HepG2 (cell line): Measurements from ENCODE around the gene ACOXL. TPM values are rescaled to one million over a fixed set of nuclear protein-coding genes. Genes with fewer than 3 reads are reported as not detected.

Experiments
- ATAC-seq: fragments of 200-7000 bp; cut with Tn5 transposase; 3 replicates; pipeline ENCODE4 v1.9.1; 2020; ENCODE audit warnings: mild to moderate bottlenecking, moderate library complexity
- BruUV-seq: library from RNA; stranded (reverse); fragments of 400-500 nt; replicated peaks from 2 replicates; lab custom pipeline; 2021; lab: Mats Ljungman, UMichigan
- CTCF ChIA-PET: fragments of 300-600 bp; formaldehyde crosslinking; extraction: SDS; loops from one replicate; lab custom pipeline; 2021; ENCODE audit warnings: low total read pairs, inconsistent platforms, low intra/inter-chr PET ratio; lab: Yijun Ruan, JAX
- POLR2A ChIA-PET: fragments of 350-600 bp; sonication (Branson Sonifier 250); formaldehyde crosslinking; loops from one replicate; lab custom pipeline; 2020; ENCODE audit warnings: antibody characterized with exemption, inconsistent platforms; lab: Yijun Ruan, JAX
- DNase-seq: peaks from one replicate; pipeline ENCODE4 v3.0.0-alpha.2; 2015; ENCODE audit warnings: low spot score
- FAIRE-seq: peaks from 3 replicates; lab custom pipeline; 2011; peaks lifted over from hg19 to GRCh38; lab: Jason Lieb, UNC
- H2AFZ ChIP-seq: one replicate; pipeline ENCODE4 v1.6.1; 2011; ENCODE audit warnings: low read length, inconsistent platforms
- H3K27ac ChIP-seq: fragments of 300-600 bp; 3 replicates; pipeline ENCODE4 v1.8.0; 2011; ENCODE audit warnings: mixed run types, mild to moderate bottlenecking, mixed read lengths, low read length, inconsistent platforms; ENCODE audit not compliant: insufficient read depth; ENCODE audit errors: extremely low read length
- H3K27me3 ChIP-seq, 2 experiments: fragments of 200-600 bp in 1 of 2; 2 replicates in 1 of 2; 3 replicates in 1 of 2; pipeline versions ENCODE4 v1.6.0 to v1.8.0; 2011; ENCODE audit warnings: low read length in 2 of 2, mild to moderate bottlenecking in 2 of 2, moderate library complexity in 2 of 2, inconsistent platforms in 1 of 2; ENCODE audit not compliant: insufficient read depth in 2 of 2, control insufficient read depth in 1 of 2
- H3K36me3 ChIP-seq, 2 experiments: fragments of 200-600 bp in 1 of 2; replicated peaks in 1 of 2; 2 replicates in 1 of 2; 3 replicates in 1 of 2; pipeline versions ENCODE4 v1.5.1 to v1.8.0; 2011; ENCODE audit warnings: low read length in 2 of 2, inconsistent platforms in 1 of 2; ENCODE audit not compliant: insufficient read depth in 2 of 2, control insufficient read depth in 1 of 2
- H3K4me1 ChIP-seq: 2 replicates; pipeline ENCODE4 v1.5.1; 2012; ENCODE audit warnings: low read length, inconsistent platforms; ENCODE audit not compliant: insufficient read depth
- H3K4me2 ChIP-seq: 2 replicates; pipeline ENCODE4 v1.6.0; 2011; ENCODE audit warnings: low read depth, low read length, inconsistent platforms
- H3K4me3 ChIP-seq, 3 experiments: fragments of 200-600 bp in 1 of 3; sonication (generic), shearing (Covaris generic) in 1 of 3; replicated peaks in 1 of 3; 2 replicates each; pipeline ENCODE4 v1.5.1; 2011 to 2016; ENCODE audit warnings: low read length in 3 of 3, inconsistent platforms in 2 of 3, low read depth in 2 of 3, mild to moderate bottlenecking in 2 of 3, control low read depth in 1 of 3, mixed read lengths in 1 of 3; ENCODE audit not compliant: insufficient read depth in 1 of 3
- H3K79me2 ChIP-seq: one replicate; pipeline ENCODE4 v1.6.1; 2011; ENCODE audit warnings: low read length, inconsistent platforms; ENCODE audit not compliant: insufficient read depth
- H3K9ac ChIP-seq: 2 replicates; pipeline ENCODE4 v1.6.0; 2011; ENCODE audit warnings: mild to moderate bottlenecking, low read depth, low read length, inconsistent platforms; ENCODE audit not compliant: insufficient read depth
- H3K9me3 ChIP-seq: 2 replicates; pipeline ENCODE4 v1.5.1; 2012; ENCODE audit warnings: mild to moderate bottlenecking, low read length
- H4K20me1 ChIP-seq: 2 replicates; pipeline ENCODE4 v1.6.0; 2011; ENCODE audit warnings: inconsistent platforms, mild to moderate bottlenecking, low read length, moderate library complexity; ENCODE audit not compliant: insufficient read depth
- DMTF1 ChIP-seq: sonication (generic); formaldehyde crosslinking; IDR thresholded peaks from 2 replicates; pipeline ENCODE4 v1.4.0; 2020; ENCODE audit warnings: mild to moderate bottlenecking, missing genetic modification reagents
- ELF4 ChIP-seq: sonication (generic); formaldehyde crosslinking; IDR thresholded peaks from 2 replicates; pipeline ENCODE4 v1.5.0; 2020; ENCODE audit warnings: missing genetic modification reagents, mild to moderate bottlenecking, moderate library complexity, borderline replicate concordance
- HHEX ChIP-seq: IDR thresholded peaks from 2 replicates; pipeline ENCODE4 v1.6.1; 2016; ENCODE audit warnings: control low read depth
- PRDM10 ChIP-seq: sonication (generic); formaldehyde crosslinking; IDR thresholded peaks from 2 replicates; pipeline ENCODE4 v1.4.0; 2020; ENCODE audit warnings: low read depth, missing genetic modification reagents
- SRSF1 ChIP-seq: fragments of 200-400 bp; formaldehyde crosslinking; optimal IDR thresholded peaks from 2 replicates; pipeline ENCODE3; 2017; ENCODE audit warnings: mild to moderate bottlenecking, low read depth, low read length, moderate library complexity
- ZNF124 ChIP-seq: sonication (generic); formaldehyde crosslinking; IDR thresholded peaks from 2 replicates; pipeline ENCODE4 v1.4.0; 2020; ENCODE audit warnings: missing genetic modification reagents
- ZNF225 ChIP-seq: sonication (generic); formaldehyde crosslinking; IDR thresholded peaks from 2 replicates; pipeline ENCODE4 v1.4.0; 2020; ENCODE audit warnings: mild to moderate bottlenecking, missing genetic modification reagents
- ZNF318 ChIP-seq: sonication (generic); formaldehyde crosslinking; IDR thresholded peaks from 2 replicates; pipeline ENCODE4 v1.4.0; 2020; ENCODE audit warnings: mild to moderate bottlenecking, missing genetic modification reagents
- ZNF430 ChIP-seq: sonication (generic); formaldehyde crosslinking; IDR thresholded peaks from 2 replicates; pipeline ENCODE4 v1.9.0; 2021; ENCODE audit warnings: mild to moderate bottlenecking, missing genetic modification reagents
- WGBS: methylation state at CpG from one replicate; pipeline ENCODE4 v1.1.6; 2017; ENCODE audit warnings: low lambda C conversion rate; 5-methylcytosine and 5-hydroxymethylcytosine counted together
- in situ Hi-C: cut with HindIII; loops from 2 replicates; pipeline ENCODE4 v1.10.0; 2017; ENCODE audit warnings: low pct_unique_long_range_greater_than_20kb; ENCODE audit not compliant: extremely low pct_ligation_motif_present
- intact Hi-C: fragments of 100-400 bp; cut with micrococcal nuclease; formaldehyde crosslinking; loops from one replicate; pipeline ENCODE4 v1.10.0; 2022; ENCODE audit not compliant: unreplicated experiment
- polyA plus RNA-seq, 8 experiments: library from polyadenylated mRNA; depleted of rRNA in 3 of 8; stranded (reverse) in 7 of 8; unstranded in 1 of 8; fragments of >200 nt; fragmentation: Illumina TruSeq in 4 of 8; extraction: Trizol in 4 of 8; gene quantifications; 2 replicates each; pipeline versions ENCODE4 v1.2.1 to v1.2.3, GENCODE V29; 2011 to 2016; ENCODE audit warnings: low read depth in 4 of 8, missing spikeins in 1 of 8, mixed read lengths in 1 of 8; ENCODE audit not compliant: insufficient read depth in 1 of 8
- total RNA-seq, 5 experiments: library from RNA; depleted of rRNA; stranded (reverse); fragments of >200 nt; fragmentation: Illumina TruSeq; extraction: Trizol; gene quantifications; 2 replicates each; pipeline ENCODE4 v1.2.3, GENCODE V29; 2016; ENCODE audit warnings: low read depth in 1 of 5

ACOXL gene
- total and polyA plus RNA-seq, 2 of the 13 experiments (the other 11 are each of a cell fraction or from before 2014, with no cell fraction given) = not detected

GRCh38 chr2:110997331-110998045 is 265.1 kb downstream of the ACOXL start:
- no peak overlapping the region for H3K4me2 ChIP-seq
- no peak for ATAC-seq
- H3K4me3 ChIP-seq = no peak overlapping the region
- no peaks in the 10 kb centered on the region for H3K4me1 ChIP-seq
- ChIA-PET POLR2A (no interaction called here), CTCF (no interaction called here)
- no peak for FAIRE-seq
- DNase-seq = no peak
- H4K20me1 ChIP-seq = no peaks in the 10 kb centered on the region
- no peak overlapping the region for H3K27ac ChIP-seq
- H3K36me3 ChIP-seq = no peaks in the 10 kb centered on the region
- no TSS peak for BruUV-seq
- no peak overlapping the region for H2AFZ ChIP-seq
- intact Hi-C loops = no loop called here
- H3K9ac ChIP-seq = no peak overlapping the region
- in situ Hi-C loops = no loop called here
- H3K79me2 ChIP-seq = no peaks in the 10 kb centered on the region
- 20% methylated on average over 6 of the region's 6 CpGs for WGBS
- peaks cover 0 to 30% of the 10 kb centered on the region in 2 experiments; a peak in 2 of 5 replicates for H3K27me3 ChIP-seq
- no peaks in the 10 kb centered on the region for H3K9me3 ChIP-seq
- TF ChIP-seq ZNF225 (CRISPR knock-in tag) = no peak
- TF ChIP-seq PRDM10 (CRISPR knock-in tag) = no peak
- no peak for TF ChIP-seq ELF4 (CRISPR knock-in tag)
- no peak for TF ChIP-seq DMTF1 (CRISPR knock-in tag)
- TF ChIP-seq ZNF318 (CRISPR knock-in tag) = no peak
- TF ChIP-seq ZNF430 (CRISPR knock-in tag) = no peak
- TF ChIP-seq ZNF124 (CRISPR knock-in tag) = no peak
- TF ChIP-seq HHEX (CRISPR knock-in tag) = no peak
- no peak for TF ChIP-seq SRSF1
